DOHH2 (cell line): Measurements from ENCODE around the gene PLA2G4F.

Experiments
- EZH2phosphoT487 ChIP-seq: fragments of 200-600 bp; sonication (generic); IDR thresholded peaks from 2 replicates; pipeline ENCODE4 v1.6.1; 2017; ENCODE audit warnings: borderline replicate concordance, mild to moderate bottlenecking, antibody characterized with exemption, low read length, moderate library complexity, mixed read lengths
- TF ChIP-seq, protein P1 (sequence below): fragments of 200-600 bp; sonication (generic); IDR thresholded peaks from one replicate; pipeline ENCODE4 v1.5.1; 2014; ENCODE audit warnings: antibody characterized with exemption, mild to moderate bottlenecking, low read depth, low read length; ENCODE audit not compliant: poor library complexity, severe bottlenecking

DNA sequence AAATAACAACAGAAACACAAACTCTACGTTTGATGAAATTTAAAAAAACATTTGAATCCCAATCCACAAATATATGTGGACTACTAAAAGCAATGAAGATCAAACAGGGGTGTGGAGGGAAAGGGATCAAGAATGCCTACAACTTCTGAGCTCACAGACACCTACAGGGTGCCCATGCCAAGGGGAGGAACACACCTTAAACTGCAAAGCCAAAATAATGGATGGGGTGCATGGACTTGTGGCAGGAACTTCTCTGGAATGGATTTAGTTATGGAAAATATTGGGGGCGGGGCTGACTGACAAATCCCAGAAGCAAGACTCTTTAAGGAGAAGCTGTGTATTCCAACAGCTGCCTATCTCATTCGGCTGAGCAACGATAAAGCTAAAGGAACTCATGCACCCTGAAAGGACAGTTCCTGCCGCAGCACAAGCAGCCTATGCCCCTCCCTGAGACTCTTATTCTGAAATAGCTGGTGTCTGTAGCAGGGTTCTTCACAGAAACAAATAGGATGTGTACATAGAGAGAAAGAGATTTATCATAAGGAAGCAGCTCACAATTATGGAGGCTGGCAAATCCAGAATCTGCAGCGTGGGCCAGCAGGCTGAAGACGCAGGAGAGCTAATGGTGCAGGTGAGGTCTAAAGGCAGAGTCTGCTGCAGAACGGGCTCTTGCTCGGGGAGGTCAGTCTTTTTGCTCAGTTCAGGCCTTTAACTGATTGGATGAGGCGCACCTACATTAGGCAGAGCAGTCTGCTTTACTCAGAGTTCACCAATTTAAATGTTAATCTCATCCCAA lies 37.6 kb downstream of the PLA2G4F start:
- TF ChIP-seq, protein P1, sequence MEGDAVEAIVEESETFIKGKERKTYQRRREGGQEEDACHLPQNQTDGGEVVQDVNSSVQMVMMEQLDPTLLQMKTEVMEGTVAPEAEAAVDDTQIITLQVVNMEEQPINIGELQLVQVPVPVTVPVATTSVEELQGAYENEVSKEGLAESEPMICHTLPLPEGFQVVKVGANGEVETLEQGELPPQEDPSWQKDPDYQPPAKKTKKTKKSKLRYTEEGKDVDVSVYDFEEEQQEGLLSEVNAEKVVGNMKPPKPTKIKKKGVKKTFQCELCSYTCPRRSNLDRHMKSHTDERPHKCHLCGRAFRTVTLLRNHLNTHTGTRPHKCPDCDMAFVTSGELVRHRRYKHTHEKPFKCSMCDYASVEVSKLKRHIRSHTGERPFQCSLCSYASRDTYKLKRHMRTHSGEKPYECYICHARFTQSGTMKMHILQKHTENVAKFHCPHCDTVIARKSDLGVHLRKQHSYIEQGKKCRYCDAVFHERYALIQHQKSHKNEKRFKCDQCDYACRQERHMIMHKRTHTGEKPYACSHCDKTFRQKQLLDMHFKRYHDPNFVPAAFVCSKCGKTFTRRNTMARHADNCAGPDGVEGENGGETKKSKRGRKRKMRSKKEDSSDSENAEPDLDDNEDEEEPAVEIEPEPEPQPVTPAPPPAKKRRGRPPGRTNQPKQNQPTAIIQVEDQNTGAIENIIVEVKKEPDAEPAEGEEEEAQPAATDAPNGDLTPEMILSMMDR: no peak
- no peak for TF ChIP-seq EZH2phosphoT487
